Left forelimb (tissue), 1 donor: ENCODE measurements around the gene CEND1.
"Not testable (repeated sequence)": the region's sequence is repeated elsewhere in the genome, so short reads cannot be mapped to it uniquely, and the experiment has no call there.

Source experiments
- DNase-seq: peaks from one replicate; pipeline ENCODE4 v3.0.0-alpha.2; 2018; ENCODE audit warnings: low spot score

The CEND1 gene

DNA sequence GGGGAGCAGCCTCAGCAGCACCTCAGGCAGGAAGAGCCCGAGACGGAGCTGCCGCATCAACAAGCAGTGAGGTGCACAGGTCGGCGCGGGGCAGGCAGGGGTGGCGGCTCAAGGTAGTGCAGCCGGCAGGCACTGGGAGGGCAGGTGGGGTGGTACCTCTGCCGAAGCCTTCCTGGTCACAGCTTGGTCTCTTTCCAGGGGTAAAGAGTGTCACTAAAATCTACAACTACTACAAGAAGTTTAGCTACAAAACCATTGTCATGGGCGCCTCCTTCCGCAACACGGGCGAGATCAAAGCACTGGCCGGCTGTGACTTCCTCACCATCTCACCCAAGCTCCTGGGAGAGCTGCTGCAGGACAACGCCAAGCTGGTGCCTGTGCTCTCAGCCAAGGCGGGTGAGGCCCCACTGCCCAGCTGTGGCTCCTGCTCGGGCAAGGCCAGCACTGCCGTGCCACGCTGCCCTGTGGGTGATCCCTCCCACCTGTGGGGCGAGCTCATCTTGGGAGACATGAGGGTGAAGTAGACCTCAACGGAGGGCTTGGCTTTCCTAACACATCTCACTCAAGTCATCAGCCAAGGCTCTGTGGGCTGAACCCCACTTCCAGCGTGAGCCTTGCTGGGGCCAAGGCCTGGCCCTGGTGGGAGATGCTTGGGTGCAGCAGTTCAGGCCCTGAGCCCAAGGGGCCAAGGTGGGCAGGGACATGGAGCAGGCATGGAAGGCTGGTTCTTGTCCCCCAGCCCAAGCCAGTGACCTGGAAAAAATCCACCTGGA, 26.2 kb downstream of the CEND1 start:
- no peak for DNase-seq

DNA sequence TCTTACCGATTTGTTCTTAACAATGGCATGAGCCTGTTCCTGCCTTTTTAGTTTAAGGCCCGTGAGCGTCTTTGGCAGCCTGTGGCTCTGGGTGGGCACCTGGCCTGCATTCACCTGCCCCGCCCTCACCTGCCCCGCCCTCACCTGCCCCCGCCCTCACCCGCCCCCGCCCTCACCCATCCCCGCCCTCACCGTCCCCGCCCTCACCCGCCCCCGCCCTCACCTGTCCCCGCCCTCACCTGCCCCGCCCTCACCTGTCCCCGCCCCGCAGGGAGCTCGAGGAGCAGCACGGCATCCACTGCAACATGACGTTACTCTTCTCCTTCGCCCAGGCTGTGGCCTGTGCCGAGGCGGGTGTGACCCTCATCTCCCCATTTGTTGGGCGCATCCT, 26.8 kb downstream of the CEND1 start:
- DNase-seq: no peak

DNA sequence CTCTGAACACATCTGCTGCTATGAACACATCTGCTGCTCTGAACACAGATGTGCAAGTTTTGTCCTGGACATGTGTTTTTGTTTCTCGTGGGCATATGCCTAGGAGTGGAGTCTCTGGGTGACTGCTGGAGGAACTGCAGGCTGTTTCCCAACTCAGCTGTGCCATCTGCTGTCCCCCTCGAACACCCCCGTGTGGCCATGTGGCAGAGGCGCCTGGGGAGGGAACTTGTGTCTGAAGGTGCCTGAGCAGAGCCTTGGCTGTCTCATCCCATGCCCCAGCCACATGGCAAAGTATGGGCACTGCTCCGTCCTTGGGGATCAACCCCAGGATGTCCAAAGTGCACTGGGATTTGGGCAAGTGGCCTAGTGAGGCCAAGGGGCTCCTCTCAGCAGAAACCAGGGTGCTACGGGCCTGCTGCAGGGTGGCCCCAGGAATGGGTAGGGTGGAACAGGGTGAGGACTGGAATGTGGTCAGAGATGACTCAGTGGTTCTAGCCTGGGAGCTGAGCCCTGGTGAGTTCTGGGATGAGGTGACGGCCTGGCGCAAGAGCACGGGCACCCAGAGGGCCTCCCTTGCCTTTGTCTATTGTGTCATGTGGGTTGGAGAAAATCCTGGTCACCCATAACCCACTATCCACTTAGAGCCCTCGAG, 27.3 kb downstream of the CEND1 start:
- DNase-seq: no peak

DNA sequence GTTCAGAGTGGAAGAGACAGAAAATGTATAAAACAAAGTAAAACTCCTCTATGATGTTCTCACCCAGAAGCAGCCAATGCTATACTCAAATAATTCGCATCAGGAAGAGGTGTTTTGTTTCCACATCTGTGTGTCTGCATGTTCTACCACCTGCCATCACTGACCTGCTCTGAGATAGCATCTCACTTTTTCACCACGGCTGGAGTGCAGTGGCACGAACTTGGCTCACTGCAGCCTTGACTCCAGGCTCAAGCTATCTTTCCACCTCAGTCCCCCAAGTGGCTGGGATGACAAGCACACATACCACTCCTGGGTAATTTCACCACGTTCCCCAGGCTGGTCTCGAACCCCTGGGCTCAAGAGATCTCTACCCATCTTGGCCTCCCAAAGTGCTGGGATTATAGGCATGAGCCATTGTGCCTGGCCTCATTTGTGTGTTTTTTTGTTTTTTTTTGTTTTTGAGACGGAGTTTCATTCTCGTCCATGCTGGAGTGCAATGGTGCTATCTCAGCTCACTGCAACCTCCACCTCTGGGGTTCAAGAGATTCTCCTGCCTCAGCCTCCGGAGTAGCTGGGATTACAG, 28.3 kb downstream of the CEND1 start:
- no peak for DNase-seq

DNA sequence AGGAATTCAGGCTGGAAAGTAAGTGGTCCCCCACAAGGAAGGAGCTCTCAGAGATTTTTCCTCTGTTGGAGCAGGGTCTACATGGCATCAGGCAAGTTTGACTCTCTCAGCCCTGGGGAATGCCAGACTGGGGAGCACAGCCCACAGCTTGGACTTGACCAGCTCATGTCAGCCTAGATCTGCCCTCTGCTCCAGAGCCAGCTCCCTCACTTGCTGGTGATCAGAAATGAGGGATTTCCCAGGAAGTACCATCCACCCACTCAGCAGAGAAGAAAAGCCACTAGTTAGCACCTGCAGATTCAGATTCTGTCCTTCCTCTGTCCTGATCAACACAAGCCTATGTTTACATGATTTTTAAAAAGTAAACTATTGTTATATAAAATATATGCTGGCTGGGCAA, 29.7 kb downstream of the CEND1 start:
- no peak for DNase-seq

DNA sequence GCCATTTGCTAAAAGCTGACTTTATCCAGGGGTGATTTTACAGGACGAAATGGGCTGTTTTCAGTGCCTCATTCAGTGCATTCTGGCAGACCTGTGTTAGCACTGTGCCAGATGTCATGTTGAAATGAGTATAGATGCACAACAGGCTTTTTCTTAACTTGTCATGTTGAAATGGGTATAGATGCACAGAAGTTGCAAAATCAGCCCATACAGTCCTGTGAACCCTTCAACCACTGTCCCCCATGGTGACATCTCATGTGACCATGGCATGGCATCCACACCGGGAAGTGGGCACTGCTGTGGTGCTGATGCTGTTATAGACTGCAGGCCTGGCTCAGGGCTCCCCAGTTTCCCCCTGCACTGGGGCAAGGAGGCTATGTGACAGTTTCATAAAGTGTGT, 40.2 kb downstream of the CEND1 start:
- no peak for DNase-seq

DNA sequence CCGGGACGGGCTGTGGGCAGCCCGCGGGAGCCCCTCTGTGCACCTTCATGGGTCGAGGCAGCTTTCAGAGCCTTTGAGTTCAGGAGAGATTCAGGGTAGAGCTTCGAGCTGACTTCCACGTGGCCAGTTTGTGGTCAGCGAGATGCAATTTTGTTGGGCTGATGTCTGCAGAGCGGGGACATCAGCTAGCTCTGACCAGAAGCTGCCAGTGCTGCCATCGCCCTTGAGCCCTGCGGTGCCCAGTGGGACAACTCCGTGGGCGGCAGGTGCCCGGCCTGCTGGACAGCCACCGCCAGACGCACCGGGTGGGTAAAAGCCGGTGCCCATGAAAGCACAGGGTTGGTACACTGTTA, 41.9 kb downstream of the CEND1 start:
- no peak for DNase-seq

DNA sequence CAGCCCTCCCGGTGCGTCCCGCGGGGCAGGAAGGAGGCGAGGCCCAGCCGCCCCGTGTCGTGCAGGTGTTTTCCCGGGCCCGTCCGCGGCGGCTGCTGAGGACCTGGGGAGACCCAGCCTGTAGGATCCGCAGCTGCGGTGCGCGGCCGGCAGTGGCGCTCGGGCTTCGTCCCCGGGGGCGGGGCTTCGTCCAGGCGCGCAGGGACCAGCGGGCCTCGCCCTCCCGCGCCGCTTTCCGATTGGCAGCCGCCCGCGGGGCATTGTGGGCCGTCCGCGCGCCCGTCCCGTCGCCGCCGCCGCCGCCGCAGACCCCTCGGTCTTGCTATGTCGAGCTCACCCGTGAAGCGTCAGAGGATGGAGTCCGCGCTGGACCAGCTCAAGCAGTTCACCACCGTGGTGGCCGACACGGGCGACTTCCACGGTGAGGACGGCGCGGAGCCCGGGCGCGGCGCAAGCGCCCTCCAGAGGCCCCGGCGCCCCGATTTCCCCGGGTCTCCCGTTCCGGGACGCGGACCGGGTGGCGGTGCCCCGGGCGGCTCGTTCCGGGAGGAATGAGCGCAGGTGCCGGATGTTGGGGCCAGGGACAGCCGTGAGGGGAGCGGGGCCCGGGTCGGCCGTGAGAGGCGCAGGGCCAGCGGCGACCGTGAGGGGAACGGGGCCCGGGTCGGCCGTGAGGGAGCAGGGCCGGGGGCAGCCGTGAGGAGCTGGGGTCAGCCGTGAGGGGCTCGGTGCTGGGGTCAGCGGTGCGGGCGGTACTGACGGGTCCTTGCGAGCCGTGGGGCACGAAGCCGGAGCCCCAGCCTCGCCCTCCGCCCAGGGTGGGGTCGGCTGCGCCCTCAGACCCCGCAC, 42.5 kb downstream of the CEND1 start, which contains the start of gene TALDO1:
Gene TALDO1, plus strand, starts transcription at position 307 of the 849 bp plus-strand sequence. Its CDS starts 18 bp downstream, at position 325.
- peak; percentile 92 for DNase-seq

DNA sequence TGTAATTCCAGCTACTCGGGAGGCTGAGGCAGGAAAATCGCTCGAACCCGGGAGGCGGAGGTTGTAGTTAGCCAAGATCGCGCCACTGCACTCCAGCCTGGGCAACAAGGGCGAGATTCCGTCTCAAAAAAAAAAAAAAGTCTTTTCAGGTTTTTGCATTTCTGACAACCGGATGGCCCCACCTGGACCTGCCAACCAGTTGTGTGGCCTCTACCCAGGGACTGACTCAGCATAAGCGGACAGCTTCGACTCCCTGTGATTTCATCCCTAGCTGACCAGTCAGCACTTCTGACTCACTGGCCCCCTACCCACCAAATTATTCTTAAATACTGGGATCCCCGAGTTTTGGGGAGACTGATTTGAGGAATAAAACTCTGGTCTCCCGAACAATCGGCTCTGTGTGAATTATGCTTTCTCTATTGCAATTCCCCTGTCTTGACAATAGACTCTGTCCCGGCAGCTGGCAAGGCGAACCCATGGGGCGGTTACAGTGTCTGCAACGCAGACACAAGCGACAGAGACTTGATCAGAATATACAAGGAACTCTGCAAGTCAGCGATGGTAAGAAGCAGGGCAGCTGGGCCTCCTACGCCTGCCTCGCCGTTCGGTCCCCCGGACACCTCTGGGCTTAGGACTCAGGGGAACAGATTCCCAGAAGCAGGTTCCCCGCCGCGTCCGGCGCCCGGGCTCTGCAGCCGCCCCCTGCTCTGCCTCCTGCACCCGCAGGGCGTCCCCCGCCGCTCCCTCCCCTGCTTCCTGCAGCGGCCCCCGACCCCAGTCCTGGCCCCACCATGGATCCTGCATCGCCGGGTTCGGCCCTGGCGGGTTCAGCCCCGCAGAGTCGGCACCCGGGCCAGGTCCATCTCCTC, 43.4 kb downstream of the CEND1 start:
- no peak for DNase-seq

DNA sequence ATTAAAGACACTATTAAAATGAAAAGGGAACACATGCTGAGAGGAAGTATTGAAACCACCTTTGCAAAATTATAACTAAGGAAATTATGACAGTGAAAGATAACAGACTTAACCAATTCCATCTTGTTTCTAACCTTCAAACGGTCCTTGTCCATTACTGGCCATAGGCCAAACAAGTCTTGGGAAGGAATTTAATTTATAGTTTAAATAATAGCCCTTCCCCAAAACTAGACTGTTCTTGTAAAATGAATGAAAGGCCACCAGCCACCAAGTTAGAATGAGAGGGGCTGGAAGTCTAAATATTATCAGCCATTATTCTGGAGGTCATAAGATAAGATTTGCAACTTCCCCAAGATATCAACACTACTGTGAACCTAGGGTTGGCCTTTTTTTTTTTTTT, 44.5 kb downstream of the CEND1 start:
- no peak for DNase-seq

DNA sequence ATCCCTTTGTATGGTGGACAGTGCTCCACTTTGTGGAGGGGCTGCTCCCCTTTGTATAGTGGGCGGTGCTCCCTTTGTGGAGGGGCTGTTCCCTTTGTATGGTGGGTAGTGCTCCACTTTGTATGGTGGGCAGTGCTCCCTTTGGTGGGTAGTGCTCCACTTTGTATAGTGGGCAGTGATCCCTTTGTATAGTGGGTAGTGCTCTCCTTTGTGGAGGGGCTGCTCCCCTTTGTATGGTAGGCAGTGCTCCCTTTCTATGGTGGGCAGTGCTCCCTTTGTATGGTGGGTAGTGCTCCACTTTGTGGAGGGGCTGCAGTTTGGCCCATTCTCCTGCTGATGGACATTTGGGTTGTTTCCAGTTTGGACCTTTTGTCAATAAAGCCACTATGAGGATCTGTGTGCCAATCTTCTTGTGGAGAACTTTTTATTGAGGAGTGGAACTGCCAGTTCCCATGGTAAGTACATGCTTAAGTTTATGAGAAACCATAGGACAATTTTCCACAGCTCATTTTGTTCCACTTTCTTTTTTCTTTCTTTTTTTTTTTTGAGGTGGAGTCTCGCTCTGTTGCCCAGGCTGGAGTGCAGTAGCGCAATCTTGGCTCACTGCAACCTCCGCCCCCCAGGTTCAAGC, 47.2 kb downstream of the CEND1 start:
- no peak for DNase-seq

DNA sequence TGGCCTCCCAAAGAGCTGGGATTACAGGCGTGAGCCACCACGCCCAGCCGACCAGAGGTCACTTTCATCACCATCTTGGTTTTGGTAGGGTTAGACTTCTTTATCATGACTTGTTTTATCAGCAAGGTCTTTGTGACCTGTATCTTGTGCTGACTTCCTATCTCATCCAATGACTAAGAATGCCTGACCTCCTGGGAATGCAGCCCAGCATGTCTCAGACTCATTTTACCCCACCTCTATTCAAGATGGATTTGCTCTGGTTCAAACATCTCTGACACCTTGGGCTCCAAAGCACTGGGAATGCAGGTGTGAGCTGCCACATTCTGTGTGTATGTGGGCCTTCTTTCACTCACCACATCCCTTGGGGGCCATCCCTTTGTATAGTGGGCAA, 47.7 kb downstream of the CEND1 start:
- no peak for DNase-seq

DNA sequence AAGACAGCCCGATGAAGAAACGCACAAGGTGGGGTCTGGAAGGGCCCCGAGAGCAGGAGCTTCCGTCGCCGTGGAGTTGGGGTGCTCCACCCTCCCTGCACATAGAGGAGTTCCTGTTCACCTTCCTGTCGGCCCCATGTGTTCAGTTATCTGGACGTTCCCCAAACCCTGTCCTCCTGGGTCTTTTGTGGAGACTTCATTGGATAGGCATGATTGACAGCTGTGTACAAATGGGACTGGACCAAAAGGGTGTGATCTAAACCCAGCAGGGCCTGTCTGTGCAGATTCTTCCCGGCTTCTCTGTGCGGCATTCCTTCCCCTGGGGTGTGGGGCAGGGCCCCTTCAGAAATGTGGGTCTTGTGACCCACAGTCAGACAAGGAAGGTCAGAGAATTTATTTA, 52.0 kb downstream of the CEND1 start:
- not testable (repeated sequence) for DNase-seq

DNA sequence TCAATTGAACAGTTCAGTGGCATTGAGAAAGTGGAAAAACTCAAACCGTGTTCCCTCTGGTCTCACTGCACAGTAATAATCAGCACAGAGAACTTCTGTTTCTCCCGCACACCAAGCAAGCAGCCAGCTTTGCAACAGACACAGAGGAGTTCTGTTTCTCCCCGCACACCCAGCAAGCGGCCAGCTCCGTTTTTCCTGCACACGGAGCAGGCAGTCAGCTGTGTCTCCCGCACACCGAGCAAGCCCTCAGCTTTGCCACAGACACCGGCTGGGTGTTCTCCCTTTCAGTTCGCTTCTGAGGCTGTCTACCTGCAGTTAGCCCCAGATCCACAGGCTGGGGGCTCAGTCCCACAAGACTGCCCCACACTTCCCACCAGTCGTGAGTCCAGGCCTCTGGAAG, 52.5 kb downstream of the CEND1 start:
- no peak for DNase-seq
